Measurements from ENCODE around the gene PDE4D.

GRCh38 chr5:59674763-59675162 is 218.8 kb downstream of the PDE4D start:
- TF ChIP-seq CTCF (IDR thresholded peaks at IDR 0.05): no peak
- TF ChIP-seq POLR2A (IDR thresholded peaks at IDR 0.05): no peak

All from right lobe of liver (tissue), 4 donors.